HCT116 (cell line): ENCODE data around the gene SWT1. TPM values are rescaled to one million over a fixed set of nuclear protein-coding genes. Genes with fewer than 3 reads are reported as not detected.

Source experiments
- ATAC-seq: fragments of 200-7000 bp; cut with Tn5 transposase; 2 replicates; pipeline ENCODE4 v1.9.1; 2020; ENCODE audit warnings: mild to moderate bottlenecking, moderate library complexity
- Bru-seq: library from RNA; stranded (reverse); fragments of 400-500 nt; gene quantifications from one replicate; lab custom pipeline; 2021; lab: Mats Ljungman, UMichigan
- BruChase-seq, 2 experiments: library from RNA; stranded (reverse); fragments of 400-500 nt; gene quantifications; one replicate each; lab custom pipeline; 2021; lab: Mats Ljungman, UMichigan
- BruUV-seq: library from RNA; stranded (reverse); fragments of 400-500 nt; replicated peaks from 2 replicates; lab custom pipeline; 2021; lab: Mats Ljungman, UMichigan
- CTCF ChIA-PET: fragments of 300-600 bp; sonication (Branson Sonifier 250); formaldehyde crosslinking; loops from one replicate; lab custom pipeline; 2021; ENCODE audit warnings: antibody characterized with exemption; lab: Charles Lee
- POLR2A ChIA-PET: fragments of 300-600, 350-600 bp; sonication (Branson Sonifier 250); formaldehyde crosslinking; loops from one replicate; lab custom pipeline; 2021; ENCODE audit warnings: antibody characterized with exemption; lab: Charles Lee
- RAD21 ChIA-PET, 2 experiments: fragments of 300-600 bp; sonication (Branson Sonifier 250); formaldehyde crosslinking; loops; one replicate each; lab custom pipeline; 2023; ENCODE audit warnings: low total read pairs in 2 of 2; ENCODE audit not compliant: uncharacterized antibody in 2 of 2, unreplicated experiment in 2 of 2, low non-redundant PET in 1 of 2; lab: Charles Lee
- DNase-seq: peaks from one replicate; pipeline ENCODE4 v3.0.0-alpha.2; 2010; ENCODE audit warnings: low read depth, low spot score
- H2AFZ ChIP-seq: fragments of 200-600 bp; shearing (Covaris generic), sonication (generic); 2 replicates; pipeline ENCODE4 v1.6.1; 2017; ENCODE audit warnings: low read depth, mixed run types, mixed read lengths, antibody characterized with exemption, low read length; ENCODE audit not compliant: poor library complexity, severe bottlenecking
- H3K27ac ChIP-seq: 2 replicates; pipeline ENCODE4 v1.5.1; 2012; ENCODE audit warnings: low read depth, low read length
- H3K27me3 ChIP-seq: fragments of 200-600 bp; sonication (generic); 2 replicates; pipeline ENCODE4 v1.6.1; 2016; ENCODE audit warnings: mixed run types, low read length, mixed read lengths; ENCODE audit not compliant: insufficient read depth
- H3K36me3 ChIP-seq, 2 experiments: fragments of 200-500 bp in 1 of 2; fragments of 200-600 bp in 1 of 2; sonication (Bioruptor generic) in 1 of 2; sonication (generic) in 1 of 2; 2 replicates each; pipeline versions ENCODE4 v1.5.1 to v1.6.1; 2014 to 2016; ENCODE audit warnings: low read length in 2 of 2, inconsistent platforms in 1 of 2, mixed read lengths in 1 of 2, mixed run types in 1 of 2; ENCODE audit not compliant: insufficient read depth in 2 of 2, control insufficient read depth in 1 of 2
- H3K4me1 ChIP-seq, 2 experiments: fragments of 200-600 bp in 1 of 2; sonication (generic) in 1 of 2; 2 replicates each; pipeline versions ENCODE4 v1.5.1 to v1.6.1; 2012 to 2017; ENCODE audit warnings: low read length in 2 of 2, inconsistent platforms in 1 of 2, mild to moderate bottlenecking in 1 of 2, mixed read lengths in 1 of 2, mixed run types in 1 of 2, moderate library complexity in 1 of 2; ENCODE audit not compliant: insufficient read depth in 2 of 2, control insufficient read depth in 1 of 2
- H3K4me2 ChIP-seq: fragments of 200-600 bp; sonication (generic); 2 replicates; pipeline ENCODE4 v1.6.1; 2017; ENCODE audit warnings: mixed run types, low read length, mixed read lengths
- H3K4me3 ChIP-seq, 2 experiments: fragments of 200-600 bp in 1 of 2; sonication (generic) in 1 of 2; replicated peaks in 1 of 2; 2 replicates each; pipeline ENCODE4 v1.5.1; 2011 to 2016; ENCODE audit warnings: low read length in 2 of 2, control low read depth in 1 of 2, low read depth in 1 of 2, mild to moderate bottlenecking in 1 of 2, mixed read lengths in 1 of 2, mixed run types in 1 of 2
- H3K79me2 ChIP-seq: fragments of 200-600 bp; sonication (generic); 2 replicates; pipeline ENCODE4 v1.6.1; 2017; ENCODE audit warnings: mild to moderate bottlenecking, mixed run types, low read length, moderate library complexity, mixed read lengths; ENCODE audit not compliant: insufficient read depth
- H3K9ac ChIP-seq: fragments of 200-600 bp; sonication (generic); 2 replicates; pipeline ENCODE4 v1.6.1; 2016; ENCODE audit warnings: low read length, mixed read lengths
- H3K9me2 ChIP-seq: fragments of 200-600 bp; sonication (generic), shearing (Covaris generic); 2 replicates; pipeline ENCODE4 v1.6.1; 2017; ENCODE audit warnings: mixed run types, mild to moderate bottlenecking, moderate library complexity; ENCODE audit not compliant: insufficient read depth
- H3K9me3 ChIP-seq, 2 experiments: fragments of 200-500 bp in 1 of 2; fragments of 200-600 bp in 1 of 2; sonication (Bioruptor generic) in 1 of 2; sonication (generic) in 1 of 2; 2 replicates each; pipeline ENCODE4 v1.6.1; 2014 to 2017; ENCODE audit warnings: low read length in 2 of 2, mixed read lengths in 2 of 2, inconsistent platforms in 1 of 2, low read depth in 1 of 2, mild to moderate bottlenecking in 1 of 2, mixed run types in 1 of 2, moderate library complexity in 1 of 2; ENCODE audit not compliant: control insufficient read depth in 1 of 2, insufficient read depth in 1 of 2
- H4K20me1 ChIP-seq: fragments of 200-600 bp; sonication (generic), shearing (Covaris generic); 2 replicates; pipeline ENCODE4 v1.6.1; 2017; ENCODE audit warnings: mixed run types, mild to moderate bottlenecking, moderate library complexity; ENCODE audit not compliant: insufficient read depth
- CEBPB ChIP-seq: IDR thresholded peaks from 2 replicates; pipeline ENCODE4 v1.6.1; 2012; ENCODE audit warnings: low read depth
- CTCF ChIP-seq, 3 experiments: fragments of 200-600 bp in 1 of 3; sonication (generic) in 1 of 3; IDR thresholded peaks in 2 of 3; conservative IDR thresholded peaks in 1 of 3; 2 replicates each; pipeline ENCODE4 v1.5.1; 2012 to 2017; ENCODE audit warnings: low read depth in 2 of 3, low read length in 2 of 3, antibody characterized with exemption in 1 of 3, borderline replicate concordance in 1 of 3, control low read depth in 1 of 3, mild to moderate bottlenecking in 1 of 3, mixed read lengths in 1 of 3, mixed run types in 1 of 3, moderate library complexity in 1 of 3; ENCODE audit not compliant: insufficient read depth in 1 of 3
- EGR1 ChIP-seq: IDR thresholded peaks from 2 replicates; pipeline ENCODE4 v1.6.1; 2012; ENCODE audit warnings: low read depth
- ELF1 ChIP-seq: IDR thresholded peaks from 2 replicates; pipeline ENCODE4 v1.6.1; 2012; ENCODE audit warnings: low read depth, borderline replicate concordance
- EZH2phosphoT487 ChIP-seq: fragments of 200-600 bp; IDR thresholded peaks from 2 replicates; pipeline ENCODE4 v1.6.1; 2018; ENCODE audit warnings: antibody characterized with exemption, borderline replicate concordance
- MAX ChIP-seq: IDR thresholded peaks from 2 replicates; pipeline ENCODE4 v1.6.1; 2012
- POLR2A ChIP-seq: IDR thresholded peaks from 2 replicates; pipeline ENCODE4 v1.7.0; 2011; ENCODE audit warnings: borderline replicate concordance; ENCODE audit not compliant: insufficient read depth, insufficient read length; ENCODE audit errors: extremely low read depth
- POLR2AphosphoS5 ChIP-seq: IDR thresholded peaks from 2 replicates; pipeline ENCODE4 v1.6.1; 2011; ENCODE audit warnings: mild to moderate bottlenecking, low read depth, low read length, moderate library complexity
- RAD21 ChIP-seq: IDR thresholded peaks from 2 replicates; pipeline ENCODE4 v1.6.1; 2012; ENCODE audit warnings: low read depth, mild to moderate bottlenecking
- SIN3A ChIP-seq: IDR thresholded peaks from 2 replicates; pipeline ENCODE4 v1.6.1; 2012; ENCODE audit warnings: low read depth
- SP1 ChIP-seq: IDR thresholded peaks from 2 replicates; pipeline ENCODE4 v1.6.1; 2012; ENCODE audit warnings: low read depth
- TCF7L2 ChIP-seq: IDR thresholded peaks from 2 replicates; pipeline ENCODE4 v1.7.0; 2011; ENCODE audit warnings: borderline replicate concordance, inconsistent platforms; ENCODE audit not compliant: insufficient read depth, insufficient read length; ENCODE audit errors: extremely low read depth
- YY1 ChIP-seq: IDR thresholded peaks from 2 replicates; pipeline ENCODE4 v1.6.1; 2011; ENCODE audit warnings: low read length, low read depth, moderate library complexity, mild to moderate bottlenecking; ENCODE audit not compliant: insufficient replicate concordance; ENCODE audit errors: extremely low read depth
- ZFX ChIP-seq: fragments of 450-650 bp; IDR thresholded peaks from 2 replicates; pipeline ENCODE4 v1.6.1; 2017
- intact Hi-C: fragments of 100-400 bp; cut with micrococcal nuclease; formaldehyde crosslinking; loops from 2 replicates; pipeline ENCODE4 v1.10.0; 2022
- long read RNA-seq: library from polyadenylated mRNA; unstranded; transcript quantifications from one replicate; pipeline ENCODE4 v2.0.0, GENCODE V29; 2021; ENCODE audit not compliant: unreplicated experiment
- polyA plus RNA-seq: library from polyadenylated mRNA; unstranded; fragments of >200 nt; gene quantifications from 2 replicates; pipeline ENCODE4 v1.2.1, GENCODE V29; 2012; ENCODE audit warnings: missing spikeins
- total RNA-seq: library from RNA; stranded (reverse); gene quantifications from one replicate; pipeline ENCODE4 v1.2.1, GENCODE V29; 2021; ENCODE audit not compliant: unreplicated experiment
- TF ChIP-seq, protein P1 (sequence below): IDR thresholded peaks from 2 replicates; pipeline ENCODE4 v1.6.1; 2012
- TF ChIP-seq, protein P2 (sequence below): IDR thresholded peaks from 2 replicates; pipeline ENCODE4 v1.6.1; 2012; ENCODE audit warnings: low read depth

SWT1 gene
- total RNA-seq: 3.3 TPM
- 0.77 and 1.2 TPM in 2 replicates for polyA plus RNA-seq
- percentile 50 among the genes with signal in this experiment for Bru-seq, nascent RNA
- percentile 40 among the genes with signal in this experiment for BruChase-seq, experiment 1, labeled RNA remaining after a 6-hour chase
- percentile 47 among the genes with signal in this experiment for BruChase-seq, experiment 2, labeled RNA remaining after a 2-hour chase
- long read RNA-seq, partial matches to known transcripts: 0 of 10 reads
- long read RNA-seq, other reads (novel, unspliced or antisense): 5 of 10 reads

DNA sequence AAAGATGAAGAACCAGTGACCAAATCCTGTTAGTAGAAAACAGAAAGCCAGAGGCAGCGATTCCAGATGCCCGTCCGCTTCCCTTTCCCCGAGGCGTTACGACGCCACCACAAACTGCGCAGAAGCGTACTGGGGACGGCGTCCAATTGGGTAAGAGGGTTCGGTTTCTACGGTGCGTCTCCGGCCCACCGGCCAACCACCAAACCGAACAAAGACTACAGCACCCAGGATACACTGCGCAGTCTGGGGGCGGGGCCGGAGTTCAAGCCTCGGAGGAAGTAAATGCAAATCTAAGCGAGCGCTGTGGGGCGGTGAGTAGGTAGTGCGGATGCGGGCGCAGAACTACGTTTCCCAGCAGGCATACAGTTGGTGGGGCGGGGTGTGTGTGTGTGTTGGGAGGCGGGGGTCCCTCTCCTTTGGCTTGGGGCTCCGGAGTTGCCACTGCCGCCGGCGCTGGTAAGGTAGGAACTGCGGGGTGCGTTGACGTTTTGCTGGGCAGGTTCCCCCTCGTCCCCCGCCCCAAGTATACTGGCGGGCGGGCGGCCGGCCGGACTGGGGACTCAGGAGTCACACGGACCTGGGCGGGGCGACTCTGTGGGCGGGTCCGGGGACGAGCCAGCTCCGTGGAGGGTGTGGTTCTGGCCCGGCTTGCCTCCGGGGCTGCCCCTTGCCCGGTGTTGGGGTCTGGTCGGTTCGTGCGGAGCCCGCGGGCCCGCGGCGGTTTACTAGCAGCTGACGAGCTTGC lies at the start of gene SWT1, which contains the start of gene TRMT1L:
TSS of gene SWT1 (plus strand) at position 314 of the 745 bp plus-strand sequence. CDS start 3,675 bp downstream, outside the sequence.
TSS of gene TRMT1L (minus strand) at position 100 of the 745 bp plus-strand sequence. CDS start 241 bp downstream, outside the sequence.
- peak; percentile 94 for ATAC-seq
- Histone ChIP-seq H3K4me1 (peaks cover 0 to 19% of the 10 kb centered on the region in 2 experiments; a peak in 2 of 4 replicates), H3K9me2 (no peaks in the 10 kb centered on the region), H3K9ac (peak within 1 kb of the TSS; percentile 86), H3K36me3 (no peaks in the 10 kb centered on the region), H3K4me2 (peak within 1 kb of the TSS; percentile 91), H3K79me2 (peaks cover 14% of the 10 kb centered on the region), H3K27ac (peak within 1 kb of the TSS; percentile 76), H2AFZ (peak within 1 kb of the TSS; percentile 59), H3K27me3 (no peaks in the 10 kb centered on the region), H4K20me1 (no peaks in the 10 kb centered on the region), H3K4me3 (peak within 1 kb of the TSS; percentile 76 to 88), H3K9me3 (no peaks in the 10 kb centered on the region)
- CTCF ChIA-PET: interaction anchor here (3.1 kb wide), 1 partner anchor 12 kb away, joined by 25 read pairs; no protein-coding TSS in a partner anchor
- BruUV-seq: TSS peak; percentile 63
- intact Hi-C loops: loop anchor here (2.0 to 10.0 kb wide), 3 partner anchors 158 to 402 kb away; partner anchors contain the start of genes EDEM3 and IVNS1ABP
- RAD21 ChIA-PET: no interaction called here
- POLR2A ChIA-PET: no interaction called here
- peak; percentile 96 for DNase-seq
- TF ChIP-seq POLR2AphosphoS5 (peak; percentile 97), SP1 (peak; percentile 95), YY1 (peak; percentile 2), ELF1 (peak; percentile 66), EGR1 (peak; percentile 67; the same call in 1 of the 2 replicates), EZH2phosphoT487 (no peak), SIN3A (peak; percentile 62; the same call in 1 of the 2 replicates), ZFX (no peak), RAD21 (no peak), CEBPB (no peak), POLR2A (peak; percentile 90), CTCF (IDR thresholded peaks at IDR 0.05 in 2 of 3, conservative IDR thresholded peaks at IDR 0.05 in 1 of 3; ENCODE audit: borderline replicate concordance in 1 of 3, insufficient read depth in 1 of 3, low read depth in 2 of 3, low read length in 2 of 3) (no peak), MAX (no peak; the same call in 1 of the 2 replicates), TCF7L2 (peak; percentile 81)
- TF ChIP-seq, protein P1, sequence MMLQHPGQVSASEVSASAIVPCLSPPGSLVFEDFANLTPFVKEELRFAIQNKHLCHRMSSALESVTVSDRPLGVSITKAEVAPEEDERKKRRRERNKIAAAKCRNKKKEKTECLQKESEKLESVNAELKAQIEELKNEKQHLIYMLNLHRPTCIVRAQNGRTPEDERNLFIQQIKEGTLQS: no peak
- TF ChIP-seq, protein P2, sequence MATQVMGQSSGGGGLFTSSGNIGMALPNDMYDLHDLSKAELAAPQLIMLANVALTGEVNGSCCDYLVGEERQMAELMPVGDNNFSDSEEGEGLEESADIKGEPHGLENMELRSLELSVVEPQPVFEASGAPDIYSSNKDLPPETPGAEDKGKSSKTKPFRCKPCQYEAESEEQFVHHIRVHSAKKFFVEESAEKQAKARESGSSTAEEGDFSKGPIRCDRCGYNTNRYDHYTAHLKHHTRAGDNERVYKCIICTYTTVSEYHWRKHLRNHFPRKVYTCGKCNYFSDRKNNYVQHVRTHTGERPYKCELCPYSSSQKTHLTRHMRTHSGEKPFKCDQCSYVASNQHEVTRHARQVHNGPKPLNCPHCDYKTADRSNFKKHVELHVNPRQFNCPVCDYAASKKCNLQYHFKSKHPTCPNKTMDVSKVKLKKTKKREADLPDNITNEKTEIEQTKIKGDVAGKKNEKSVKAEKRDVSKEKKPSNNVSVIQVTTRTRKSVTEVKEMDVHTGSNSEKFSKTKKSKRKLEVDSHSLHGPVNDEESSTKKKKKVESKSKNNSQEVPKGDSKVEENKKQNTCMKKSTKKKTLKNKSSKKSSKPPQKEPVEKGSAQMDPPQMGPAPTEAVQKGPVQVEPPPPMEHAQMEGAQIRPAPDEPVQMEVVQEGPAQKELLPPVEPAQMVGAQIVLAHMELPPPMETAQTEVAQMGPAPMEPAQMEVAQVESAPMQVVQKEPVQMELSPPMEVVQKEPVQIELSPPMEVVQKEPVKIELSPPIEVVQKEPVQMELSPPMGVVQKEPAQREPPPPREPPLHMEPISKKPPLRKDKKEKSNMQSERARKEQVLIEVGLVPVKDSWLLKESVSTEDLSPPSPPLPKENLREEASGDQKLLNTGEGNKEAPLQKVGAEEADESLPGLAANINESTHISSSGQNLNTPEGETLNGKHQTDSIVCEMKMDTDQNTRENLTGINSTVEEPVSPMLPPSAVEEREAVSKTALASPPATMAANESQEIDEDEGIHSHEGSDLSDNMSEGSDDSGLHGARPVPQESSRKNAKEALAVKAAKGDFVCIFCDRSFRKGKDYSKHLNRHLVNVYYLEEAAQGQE: no peak
